H1 (cell line): Measurements from ENCODE around the gene BACE2.

ENCODE experiments used
- CEBPB ChIP-seq: IDR thresholded peaks from 2 replicates; pipeline ENCODE4 v1.6.1; 2012; ENCODE audit warnings: low read depth, low read length
- CHD2 ChIP-seq: IDR thresholded peaks from 2 replicates; pipeline ENCODE4 v1.6.1; 2012; ENCODE audit warnings: low read length, improper control_type of control experiment
- FOSL1 ChIP-seq: IDR thresholded peaks from 2 replicates; pipeline ENCODE4 v1.6.1; 2011; ENCODE audit warnings: mild to moderate bottlenecking, low read depth, low read length, moderate library complexity; ENCODE audit not compliant: insufficient read depth
- HDAC6 ChIP-seq: IDR thresholded peaks from one replicate; pipeline ENCODE4 v1.7.1; 2012; ENCODE audit warnings: low read depth, mild to moderate bottlenecking, inconsistent platforms, low read length, moderate library complexity
- KDM4A ChIP-seq: IDR thresholded peaks from one replicate; pipeline ENCODE4 v1.7.1; 2012; ENCODE audit warnings: low read depth, mild to moderate bottlenecking, moderate library complexity, low read length, inconsistent platforms; ENCODE audit not compliant: severe bottlenecking
- NANOG ChIP-seq: IDR thresholded peaks from 2 replicates; pipeline ENCODE4 v1.6.1; 2011; ENCODE audit warnings: low read length, low read depth, mild to moderate bottlenecking, inconsistent platforms; ENCODE audit not compliant: insufficient read depth, poor library complexity, severe bottlenecking
- POLR2A ChIP-seq, 2 experiments: IDR thresholded peaks; 1 replicate in 1 of 2; 2 replicates in 1 of 2; pipeline ENCODE4 v1.6.1; 2011; ENCODE audit warnings: low read depth in 2 of 2, low read length in 2 of 2, mild to moderate bottlenecking in 2 of 2; ENCODE audit errors: control extremely low read depth in 1 of 2
- POLR2AphosphoS5 ChIP-seq: IDR thresholded peaks from 2 replicates; pipeline ENCODE4 v1.6.1; 2011; ENCODE audit warnings: low read depth, low read length
- RAD21 ChIP-seq, 2 experiments: IDR thresholded peaks in 1 of 2; conservative IDR thresholded peaks in 1 of 2; 2 replicates each; pipeline ENCODE4 v1.6.1; 2011; ENCODE audit warnings: low read depth in 2 of 2, low read length in 2 of 2, improper control_type of control experiment in 1 of 2, inconsistent platforms in 1 of 2, mild to moderate bottlenecking in 1 of 2, moderate library complexity in 1 of 2
- TAF1 ChIP-seq: IDR thresholded peaks from 2 replicates; pipeline ENCODE4 v1.6.1; 2011; ENCODE audit warnings: mild to moderate bottlenecking, low read depth, low read length
- TF ChIP-seq, protein P1 (sequence below), 3 experiments: IDR thresholded peaks; 1 replicate in 2 of 3; 2 replicates in 1 of 3; pipeline versions ENCODE4 v1.5.1 to v1.6.1; 2011; ENCODE audit warnings: low read length in 3 of 3, mild to moderate bottlenecking in 3 of 3, inconsistent platforms in 2 of 3, low read depth in 1 of 3, moderate library complexity in 1 of 3; ENCODE audit not compliant: insufficient read depth in 1 of 3; ENCODE audit errors: control extremely low read depth in 1 of 3
- TF ChIP-seq, protein P2 (sequence below): IDR thresholded peaks from 2 replicates; pipeline ENCODE4 v1.6.1; 2011; ENCODE audit warnings: low read depth, mild to moderate bottlenecking, low read length; ENCODE audit not compliant: insufficient read depth

- TF ChIP-seq, protein P1, sequence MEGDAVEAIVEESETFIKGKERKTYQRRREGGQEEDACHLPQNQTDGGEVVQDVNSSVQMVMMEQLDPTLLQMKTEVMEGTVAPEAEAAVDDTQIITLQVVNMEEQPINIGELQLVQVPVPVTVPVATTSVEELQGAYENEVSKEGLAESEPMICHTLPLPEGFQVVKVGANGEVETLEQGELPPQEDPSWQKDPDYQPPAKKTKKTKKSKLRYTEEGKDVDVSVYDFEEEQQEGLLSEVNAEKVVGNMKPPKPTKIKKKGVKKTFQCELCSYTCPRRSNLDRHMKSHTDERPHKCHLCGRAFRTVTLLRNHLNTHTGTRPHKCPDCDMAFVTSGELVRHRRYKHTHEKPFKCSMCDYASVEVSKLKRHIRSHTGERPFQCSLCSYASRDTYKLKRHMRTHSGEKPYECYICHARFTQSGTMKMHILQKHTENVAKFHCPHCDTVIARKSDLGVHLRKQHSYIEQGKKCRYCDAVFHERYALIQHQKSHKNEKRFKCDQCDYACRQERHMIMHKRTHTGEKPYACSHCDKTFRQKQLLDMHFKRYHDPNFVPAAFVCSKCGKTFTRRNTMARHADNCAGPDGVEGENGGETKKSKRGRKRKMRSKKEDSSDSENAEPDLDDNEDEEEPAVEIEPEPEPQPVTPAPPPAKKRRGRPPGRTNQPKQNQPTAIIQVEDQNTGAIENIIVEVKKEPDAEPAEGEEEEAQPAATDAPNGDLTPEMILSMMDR (IDR thresholded peaks at IDR 0.05; ENCODE audit: control extremely low read depth in 1 of 3, insufficient read depth in 1 of 3, low read depth in 1 of 3, low read length in 3 of 3): no peak
- no peak for TF ChIP-seq POLR2A (IDR thresholded peaks at IDR 0.05; ENCODE audit: control extremely low read depth in 1 of 2, low read depth in 2 of 2, low read length in 2 of 2)
- TF ChIP-seq, protein P2, sequence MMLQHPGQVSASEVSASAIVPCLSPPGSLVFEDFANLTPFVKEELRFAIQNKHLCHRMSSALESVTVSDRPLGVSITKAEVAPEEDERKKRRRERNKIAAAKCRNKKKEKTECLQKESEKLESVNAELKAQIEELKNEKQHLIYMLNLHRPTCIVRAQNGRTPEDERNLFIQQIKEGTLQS: no peak
- no peak for TF ChIP-seq CEBPB
- no peak for TF ChIP-seq TAF1
- TF ChIP-seq CHD2: no peak
- no peak for TF ChIP-seq HDAC6
- no peak for TF ChIP-seq POLR2AphosphoS5
- TF ChIP-seq KDM4A: no peak
- no peak for TF ChIP-seq FOSL1
- TF ChIP-seq NANOG: no peak
- no peak for TF ChIP-seq RAD21 (IDR thresholded peaks at IDR 0.05 in 1 of 2, conservative IDR thresholded peaks at IDR 0.05 in 1 of 2; ENCODE audit: low read depth in 2 of 2, low read length in 2 of 2)
Measured at GRCh38 chr21:41142051-41142795, 25.7 kb upstream of the BACE2 start.
